ENCODE data around the gene RPS5.
"Not testable (repeated sequence)": the region's sequence is repeated elsewhere in the genome, so short reads cannot be mapped to it uniquely, and the experiment has no call there.

RPS5 gene

DNA sequence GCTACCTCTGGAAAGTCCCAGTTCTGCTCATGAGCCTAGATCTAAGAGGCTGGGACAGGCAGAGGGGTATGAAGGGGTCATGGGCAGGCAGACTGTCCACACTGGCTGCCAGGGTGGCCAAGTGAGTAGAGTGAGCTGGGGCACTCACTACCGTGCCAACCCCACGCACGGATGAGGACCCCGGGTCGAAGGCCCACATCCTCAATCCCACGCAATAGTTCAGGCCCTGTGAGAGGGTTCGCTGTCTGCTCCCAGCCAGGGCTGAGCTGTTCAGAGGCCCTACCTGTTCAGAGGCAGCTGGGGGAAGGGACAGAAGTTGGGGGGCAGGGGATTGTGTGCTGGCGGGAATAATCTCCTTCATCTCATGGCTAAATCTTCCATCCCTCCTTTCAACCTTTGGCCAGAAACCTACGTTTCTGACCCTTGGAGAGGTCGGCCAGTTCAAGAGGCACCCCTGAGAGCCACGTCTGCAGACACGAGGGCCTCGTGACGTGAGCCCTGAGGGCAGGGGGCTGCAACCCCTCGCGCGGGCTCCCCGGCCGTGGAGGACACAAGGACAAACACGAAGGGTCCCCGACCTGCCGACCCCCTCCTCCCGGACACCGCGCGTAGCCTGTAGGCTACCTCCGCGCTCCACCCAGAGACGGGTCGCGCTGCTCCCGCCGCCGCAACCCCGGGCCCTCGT is 1.0 kb upstream of the RPS5 start:
- DNase-seq, result no peak

DNA sequence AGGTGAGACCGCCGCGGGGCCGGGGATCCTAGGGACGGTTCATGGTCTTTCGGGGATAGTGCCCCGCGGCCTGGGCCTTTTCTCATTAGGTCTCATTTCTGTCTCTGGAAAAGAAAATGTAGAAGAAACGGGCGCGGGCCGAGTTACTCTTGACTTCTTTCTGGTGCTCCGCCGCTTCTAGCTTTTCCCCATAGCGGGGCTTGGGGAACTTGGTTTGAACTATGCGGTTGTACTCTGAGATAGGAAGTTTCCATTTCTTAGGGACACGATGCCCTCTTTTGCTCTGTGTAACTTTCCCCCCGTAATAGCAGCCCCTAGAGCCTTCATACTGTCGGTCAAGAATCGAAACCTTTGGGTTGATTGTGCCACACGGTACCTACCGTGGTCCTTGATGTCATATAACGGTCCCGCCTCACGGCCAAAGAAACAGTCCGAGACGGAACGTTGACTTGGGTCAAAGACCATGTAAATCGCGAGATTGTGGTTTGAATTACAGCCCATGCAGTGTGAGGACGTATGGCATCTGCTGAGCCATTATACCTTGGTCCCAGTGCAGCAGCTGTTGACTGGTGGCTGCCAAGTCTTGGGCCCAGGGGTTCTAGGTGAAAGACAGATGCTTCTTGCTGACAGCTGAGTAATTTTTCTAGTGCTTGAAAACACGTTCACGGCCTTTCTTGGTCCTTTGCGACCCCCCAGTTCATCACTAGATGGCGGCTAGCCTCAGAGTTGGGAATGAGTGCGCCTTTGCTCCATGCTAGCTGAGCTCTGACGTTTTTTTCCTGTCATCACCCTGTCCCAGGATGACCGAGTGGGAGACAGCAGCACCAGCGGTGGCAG is 487 bp downstream of the RPS5 start:
- no peak for DNase-seq

DNA sequence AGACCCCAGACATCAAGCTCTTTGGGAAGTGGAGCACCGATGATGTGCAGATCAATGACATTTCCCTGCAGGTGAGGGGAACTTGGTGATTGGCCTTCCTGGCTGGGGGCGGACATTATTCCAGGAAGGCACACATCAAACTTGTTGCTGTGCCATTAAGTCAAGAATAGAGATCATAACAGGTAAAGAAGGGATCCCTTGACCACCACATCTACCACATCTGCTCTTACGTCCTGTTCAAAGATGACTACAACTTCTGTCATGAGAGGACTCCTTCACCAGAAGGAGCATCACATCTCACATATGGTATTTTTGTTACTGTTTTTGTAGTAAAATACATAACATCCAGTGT is 1.1 kb downstream of the RPS5 start:
- no peak for DNase-seq

DNA sequence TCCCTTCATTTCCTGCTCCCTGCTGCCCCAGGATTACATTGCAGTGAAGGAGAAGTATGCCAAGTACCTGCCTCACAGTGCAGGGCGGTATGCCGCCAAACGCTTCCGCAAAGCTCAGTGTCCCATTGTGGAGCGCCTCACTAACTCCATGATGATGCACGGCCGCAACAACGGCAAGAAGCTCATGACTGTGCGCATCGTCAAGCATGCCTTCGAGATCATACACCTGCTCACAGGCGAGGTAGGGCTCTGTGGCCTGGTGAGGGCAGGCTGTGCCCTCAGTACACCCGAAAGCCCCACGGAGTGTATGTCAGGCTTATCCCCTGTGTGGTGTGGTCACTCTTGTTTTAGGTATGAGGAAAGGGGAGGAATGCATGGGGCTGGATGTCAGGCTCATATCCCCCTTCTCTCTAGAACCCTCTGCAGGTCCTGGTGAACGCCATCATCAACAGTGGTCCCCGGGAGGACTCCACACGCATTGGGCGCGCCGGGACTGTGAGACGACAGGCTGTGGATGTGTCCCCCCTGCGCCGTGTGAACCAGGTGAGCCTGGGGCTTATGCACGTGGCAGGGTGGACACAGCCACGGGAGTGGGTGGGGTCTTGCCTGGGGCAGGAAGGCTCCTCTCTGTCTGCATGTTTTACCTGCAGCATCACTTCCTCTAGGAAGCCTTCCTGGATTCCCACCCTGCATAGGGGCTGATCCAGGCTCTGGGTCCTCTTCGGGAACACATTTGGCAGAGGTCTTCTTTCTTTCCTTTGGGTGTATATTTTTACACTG is 6.1 kb downstream of the RPS5 start:
- no peak for DNase-seq

DNA sequence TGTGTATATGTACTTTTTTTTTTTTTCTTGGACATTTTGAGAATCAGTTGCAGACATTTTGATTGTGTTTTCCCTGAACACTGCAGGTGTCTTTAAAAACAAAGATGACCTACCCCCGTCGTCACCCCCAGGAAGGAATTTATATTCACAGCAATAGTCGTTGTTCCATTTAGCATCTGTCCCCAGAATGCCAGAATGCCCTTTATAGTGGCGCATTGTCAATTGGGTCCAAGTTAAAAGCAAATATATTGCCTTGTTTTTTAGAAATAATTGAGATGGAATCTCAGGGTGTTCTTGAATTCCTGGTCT is 6.6 kb downstream of the RPS5 start:
- no peak for DNase-seq

DNA sequence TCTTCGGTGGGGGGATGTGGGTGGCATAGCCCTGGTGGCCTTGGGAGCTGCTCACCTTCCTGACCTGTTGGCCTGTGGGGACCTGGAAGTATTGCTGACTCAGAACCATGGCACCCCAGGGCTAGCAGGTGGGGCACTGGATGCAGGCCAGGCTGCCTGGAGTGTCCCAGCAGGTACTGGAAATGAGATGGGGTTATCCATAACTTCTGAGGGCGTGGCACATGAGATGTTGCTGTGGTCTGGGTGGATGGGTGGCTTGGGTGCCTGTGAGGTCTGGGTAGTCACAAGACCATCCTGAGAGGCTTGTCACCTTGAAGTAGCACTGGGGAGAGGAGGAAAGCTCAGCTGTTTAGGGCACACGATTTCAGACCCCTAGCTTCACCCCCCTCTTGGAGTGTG is 7.8 kb downstream of the RPS5 start:
- DNase-seq, result no peak

DNA sequence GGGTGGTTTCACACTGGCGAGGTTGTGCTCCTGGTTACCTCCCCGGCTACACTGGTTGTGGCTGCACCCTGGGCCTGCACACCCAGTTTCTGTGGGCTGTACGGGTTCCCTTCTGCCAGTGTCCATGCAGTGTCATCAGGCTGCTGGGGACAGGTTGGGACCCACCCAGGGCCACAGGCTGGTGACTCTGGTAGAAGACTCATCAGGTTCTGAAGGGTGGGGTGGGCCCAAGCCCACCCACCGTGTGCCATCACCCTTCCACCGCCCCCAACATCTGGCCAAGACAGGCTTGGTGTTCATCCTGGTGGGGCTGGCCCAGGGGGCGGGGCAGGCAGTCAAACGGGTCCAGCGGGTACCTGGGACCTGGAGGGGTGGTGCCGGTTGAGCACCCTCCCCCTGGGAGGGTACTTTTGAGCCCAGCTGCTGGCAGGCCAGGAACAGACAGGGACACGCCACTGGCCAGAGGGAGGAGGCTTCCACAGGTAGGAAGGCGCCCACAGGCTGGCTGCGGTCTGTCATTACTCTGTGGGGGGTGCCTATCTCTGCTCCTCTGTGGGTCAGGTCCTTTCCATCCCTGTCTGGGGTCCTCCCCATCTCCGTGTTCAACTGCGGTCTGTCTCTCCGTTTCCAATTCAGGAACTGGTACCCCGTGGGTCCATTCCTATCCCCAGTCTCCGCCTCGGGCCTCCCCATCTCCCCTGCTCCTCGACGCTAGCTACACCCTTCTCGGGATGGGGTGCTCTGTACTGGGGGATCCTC is 8.3 kb downstream of the RPS5 start, which contains the start of gene RNF225:
RNF225 (plus strand) TSS at position 437 of the 759 bp plus-strand sequence. CDS start 434 bp downstream, outside the sequence.
- DNase-seq, result no peak

DNA sequence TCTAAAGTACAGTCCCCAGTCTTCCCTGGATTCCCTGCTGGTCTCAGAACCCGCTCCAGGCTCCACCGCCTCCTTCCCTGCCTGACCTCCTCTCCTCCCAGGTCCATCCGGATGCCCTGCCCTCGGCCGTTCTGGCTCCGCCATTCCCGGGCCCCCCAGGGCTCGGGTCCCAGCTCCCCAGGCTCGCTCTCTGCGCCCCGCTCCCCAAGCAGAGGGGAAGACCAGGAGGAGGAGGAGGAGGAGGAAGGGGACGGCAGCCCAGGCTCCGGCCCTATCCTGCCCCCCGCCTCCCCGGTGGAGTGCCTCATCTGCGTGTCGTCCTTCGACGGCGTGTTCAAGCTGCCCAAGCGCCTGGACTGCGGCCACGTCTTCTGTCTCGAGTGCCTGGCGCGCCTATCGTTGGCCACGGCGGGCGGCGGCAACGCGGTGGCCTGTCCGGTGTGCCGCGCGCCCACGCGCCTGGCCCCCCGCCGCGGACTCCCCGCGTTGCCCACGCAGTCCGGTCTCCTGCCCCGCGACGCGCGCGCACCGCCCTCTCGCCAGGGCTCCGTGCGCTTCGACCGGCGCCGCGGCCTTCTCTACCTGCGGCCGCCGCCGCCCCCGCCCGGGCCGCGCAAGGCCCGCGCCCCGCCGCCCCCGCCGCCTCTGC is 9.0 kb downstream of the RPS5 start:
- no peak for DNase-seq

DNA sequence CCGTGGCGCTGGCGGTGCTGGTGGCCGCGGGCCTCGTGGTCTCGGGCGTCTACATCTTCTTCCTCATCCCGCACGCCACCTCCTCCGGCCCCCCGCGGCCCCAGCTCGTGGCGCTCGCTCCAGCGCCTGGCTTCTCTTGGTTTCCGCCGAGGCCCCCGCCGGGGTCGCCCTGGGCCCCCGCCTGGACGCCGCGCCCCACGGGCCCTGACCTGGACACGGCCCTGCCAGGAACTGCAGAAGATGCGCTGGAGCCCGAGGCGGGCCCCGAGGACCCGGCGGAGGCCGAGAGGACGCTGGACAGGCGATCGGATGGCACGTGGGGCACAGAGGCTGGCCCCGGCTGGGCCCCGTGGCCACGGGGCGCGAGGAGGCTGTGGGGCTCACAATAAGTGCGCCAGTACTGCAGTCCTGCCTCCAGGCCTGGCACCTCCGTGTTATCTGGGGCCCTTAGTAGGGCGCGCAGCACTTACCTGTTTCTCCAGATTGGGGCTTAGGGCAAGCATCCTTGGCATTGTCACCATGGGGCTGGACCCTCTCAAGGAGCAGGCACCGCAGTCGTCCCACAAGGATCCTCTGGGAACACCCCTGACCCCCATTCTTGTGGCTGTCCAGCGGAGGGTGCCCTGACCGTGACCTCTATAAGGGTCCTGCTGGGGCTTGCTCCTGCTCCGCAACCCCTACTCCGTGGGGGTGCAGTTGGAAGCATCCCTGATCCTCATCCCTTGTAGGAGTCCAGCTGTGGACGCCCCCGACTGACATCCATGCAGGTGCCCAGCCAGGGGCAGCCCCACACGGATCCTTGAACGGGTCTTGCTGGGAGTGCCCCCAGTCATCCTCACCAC is 9.8 kb downstream of the RPS5 start:
- no peak for DNase-seq

DNA sequence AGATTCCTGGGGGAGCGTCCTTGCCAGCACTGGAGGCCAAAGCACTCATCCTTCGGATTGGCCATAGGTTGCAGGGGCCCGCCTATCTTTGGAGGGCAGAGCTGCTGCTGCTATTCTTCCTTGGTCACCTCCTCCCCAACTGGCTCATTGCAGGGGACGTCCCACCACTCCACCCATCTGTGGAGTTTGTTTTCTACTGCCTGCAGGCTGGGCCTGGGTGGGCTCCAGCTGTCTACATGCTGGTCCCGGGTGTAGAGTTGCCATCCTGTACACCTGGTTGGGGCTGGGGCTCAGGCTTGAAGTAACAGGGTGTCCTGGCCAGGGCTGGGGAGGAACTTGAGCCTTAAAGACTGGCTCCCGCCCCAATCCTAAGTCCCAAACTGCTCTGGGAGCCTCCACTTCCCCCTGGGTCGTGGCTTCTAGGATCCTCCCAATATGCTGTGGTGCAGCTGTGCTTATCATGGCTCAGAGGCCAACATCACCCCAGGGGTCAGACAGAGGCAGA is 10.5 kb downstream of the RPS5 start:
- no peak for DNase-seq

DNA sequence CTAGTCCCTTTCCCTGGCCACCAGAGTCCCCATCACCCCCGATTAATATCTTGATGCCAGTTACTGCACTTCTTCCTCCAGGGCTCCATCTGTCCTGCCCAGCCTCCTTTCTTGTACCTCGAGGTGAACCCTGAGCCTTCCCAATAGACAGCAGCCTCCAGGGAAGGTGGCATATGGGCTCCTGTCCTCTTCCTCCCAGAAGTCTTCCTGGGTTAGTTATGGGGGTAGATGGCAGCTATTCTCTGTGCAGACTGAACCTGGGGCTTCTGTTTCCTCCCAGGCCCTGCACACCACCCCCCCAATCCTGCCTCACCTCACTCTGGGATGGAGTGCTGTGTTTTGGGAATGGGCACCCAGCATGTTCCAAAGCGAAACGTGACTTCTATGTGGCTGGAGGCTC is 11.0 kb downstream of the RPS5 start:
- no peak for DNase-seq

DNA sequence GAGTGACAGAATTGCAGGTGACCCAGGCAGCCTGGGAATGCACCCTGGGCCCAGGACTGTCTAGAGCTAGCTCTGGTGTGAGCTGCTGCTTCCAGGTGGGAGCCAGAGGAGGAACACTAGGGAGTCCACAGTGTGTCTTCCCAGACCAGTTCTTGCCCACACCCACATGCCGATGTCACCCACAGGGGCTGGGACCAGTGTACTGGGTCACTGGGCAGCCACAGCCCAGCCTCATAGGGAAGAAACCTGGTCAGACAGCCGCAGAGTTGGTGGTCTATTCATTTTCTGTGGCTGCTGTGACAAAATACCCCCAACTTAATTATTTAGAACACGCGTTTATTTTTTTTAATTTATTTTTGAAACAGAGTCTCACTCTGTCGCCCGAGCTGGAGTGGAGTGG is 11.5 kb downstream of the RPS5 start:
- no peak for DNase-seq

DNA sequence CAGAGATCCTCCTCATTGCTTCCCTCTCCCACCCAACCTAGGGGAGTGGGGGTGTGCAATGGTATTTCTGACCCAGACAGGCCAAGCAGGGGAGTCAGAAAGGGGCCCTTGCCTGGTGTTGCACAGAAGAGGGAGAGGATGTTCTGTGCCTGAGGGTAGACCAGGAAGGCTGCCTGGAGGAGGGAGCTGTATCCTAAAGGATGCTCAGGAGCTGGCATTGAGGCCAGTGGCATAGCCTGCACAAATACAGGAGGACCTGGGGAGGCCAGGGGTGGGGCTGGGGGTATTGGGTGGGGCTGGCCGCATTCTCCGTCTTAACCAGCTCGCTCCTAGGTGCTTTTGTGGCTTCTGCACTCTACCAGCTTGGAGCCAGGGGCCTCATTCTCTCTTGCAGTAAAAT is 12.8 kb downstream of the RPS5 start:
- no peak for DNase-seq

DNA sequence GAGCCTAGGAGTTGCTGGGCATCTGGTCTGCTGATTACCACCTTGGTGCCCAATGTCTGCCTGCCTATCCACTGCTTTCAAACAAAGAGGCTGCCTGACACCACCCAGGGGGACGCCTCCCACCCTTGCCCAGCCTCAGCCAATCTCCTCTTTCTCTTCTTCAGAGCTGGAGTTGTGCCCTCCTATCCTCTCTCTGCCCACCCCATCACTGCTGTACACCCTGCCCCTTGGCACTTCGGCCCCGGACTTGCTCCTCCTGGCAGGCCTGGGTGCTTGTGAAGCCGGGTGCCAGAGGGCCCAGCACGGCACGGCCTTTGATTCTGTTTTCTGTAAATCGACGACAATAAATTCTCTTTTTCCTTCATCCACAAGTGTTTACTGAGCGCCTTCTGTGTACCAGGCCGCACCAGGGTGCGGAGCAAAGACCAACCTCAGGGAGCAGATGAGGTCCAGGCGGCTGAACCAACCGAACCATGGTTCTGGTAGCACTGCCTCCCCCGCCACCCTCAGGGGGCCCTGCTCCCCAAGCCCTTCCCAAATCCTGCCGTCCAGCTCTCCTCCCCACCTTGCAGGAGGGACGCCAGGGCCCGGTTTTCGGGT is 13.3 kb downstream of the RPS5 start:
- DNase-seq, result no peak

DNA sequence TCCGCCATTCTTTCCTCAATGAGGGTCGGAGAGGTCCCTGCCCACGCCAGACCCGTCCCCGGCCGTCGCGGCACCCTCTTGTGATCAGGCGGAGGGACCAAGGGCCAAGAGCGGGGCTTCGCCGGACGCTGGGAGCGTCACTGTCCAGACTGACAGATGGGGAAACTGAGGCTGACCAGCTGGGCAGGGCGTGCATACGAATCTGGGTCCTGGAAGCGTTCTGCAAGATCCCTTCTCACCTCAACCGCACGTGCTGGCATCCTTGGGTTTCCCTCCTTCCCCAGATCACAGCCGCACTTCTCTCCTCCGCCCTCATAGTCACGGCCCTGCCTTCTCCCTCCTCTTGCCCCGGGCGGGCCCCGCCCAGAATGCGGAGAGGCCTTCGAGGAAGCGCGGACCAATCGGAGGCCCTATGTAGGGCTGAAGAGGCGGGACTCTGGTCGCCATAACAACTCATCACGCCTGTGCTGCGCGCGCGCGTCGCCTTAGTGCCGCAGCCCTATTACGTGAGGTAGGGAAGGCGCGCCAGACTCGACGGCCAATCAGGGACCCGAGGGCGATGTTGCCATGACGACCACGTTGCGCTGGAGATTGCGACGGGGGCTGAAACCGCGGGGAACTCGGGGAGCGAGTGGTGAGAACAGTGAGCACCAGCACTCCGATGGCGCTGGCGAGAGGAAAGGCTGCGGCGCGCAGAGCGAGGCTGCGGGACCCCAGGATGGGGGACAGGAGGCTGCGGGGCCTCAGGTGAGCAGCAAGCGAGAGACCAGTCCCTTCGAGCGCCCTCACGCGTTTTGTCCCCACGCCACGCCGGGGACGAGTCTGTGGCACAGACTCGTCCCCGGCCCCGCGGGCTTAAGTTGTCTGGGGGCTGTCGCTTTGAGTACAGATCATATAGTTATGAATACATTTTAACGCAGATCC is 14.1 kb downstream of the RPS5 start:
- DNase-seq, result peak; percentile 98

DNA sequence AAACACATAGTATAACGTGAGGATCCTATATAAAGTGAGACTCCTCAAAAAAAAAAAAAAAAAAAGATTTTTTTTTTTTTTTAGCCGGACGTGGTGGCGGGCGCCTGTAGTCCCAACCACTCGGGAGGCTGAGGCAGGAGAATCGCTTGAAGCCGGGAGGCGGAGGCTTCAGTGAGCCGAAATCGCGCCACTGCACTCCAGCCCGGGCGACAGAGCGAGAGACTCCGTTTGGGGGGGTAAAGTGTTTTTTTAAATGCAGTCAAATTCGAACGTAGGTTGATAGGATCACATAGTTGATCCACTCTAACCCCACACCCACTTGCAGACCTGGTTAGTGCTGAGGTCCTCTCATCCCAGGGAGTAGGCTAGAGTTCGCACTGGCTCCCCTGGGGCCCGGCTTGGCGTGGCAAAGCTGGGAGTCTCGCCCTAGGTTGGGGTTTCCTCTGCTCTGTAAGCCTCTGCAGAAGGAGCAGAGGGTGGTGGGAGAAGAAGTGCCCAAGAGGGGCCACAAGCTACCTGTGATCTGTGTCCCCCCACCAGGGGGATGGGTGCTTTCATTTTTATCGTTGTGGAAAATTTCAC is 14.9 kb downstream of the RPS5 start:
- DNase-seq, result no peak

DNA sequence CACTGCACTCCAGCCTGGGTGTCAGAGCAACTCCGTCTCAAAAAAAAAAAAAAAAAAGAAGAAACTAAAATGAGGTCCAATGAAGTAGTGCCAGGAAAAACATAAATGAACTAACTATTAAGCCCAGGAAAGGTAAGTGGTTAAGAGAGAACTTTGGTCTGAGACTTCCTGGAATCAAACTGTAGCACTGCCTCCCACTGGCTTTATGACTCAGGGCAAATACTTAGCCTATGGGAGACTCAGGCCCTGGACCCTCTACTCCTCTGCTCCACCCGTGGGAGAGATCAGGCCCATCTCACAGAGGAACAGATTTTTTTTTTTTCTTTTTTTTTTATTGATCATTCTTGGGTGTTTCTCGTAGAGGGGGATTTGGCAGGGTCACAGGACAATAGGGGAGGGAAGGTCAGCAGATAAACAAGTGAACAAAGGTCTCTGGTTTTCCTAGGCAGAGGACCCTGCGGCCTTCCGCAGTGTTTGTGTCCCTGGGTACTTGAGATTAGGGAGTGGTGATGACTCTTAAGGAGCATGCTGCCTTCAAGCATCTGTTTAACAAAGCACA is 16.9 kb downstream of the RPS5 start:
- DNase-seq, result not testable (repeated sequence)

DNA sequence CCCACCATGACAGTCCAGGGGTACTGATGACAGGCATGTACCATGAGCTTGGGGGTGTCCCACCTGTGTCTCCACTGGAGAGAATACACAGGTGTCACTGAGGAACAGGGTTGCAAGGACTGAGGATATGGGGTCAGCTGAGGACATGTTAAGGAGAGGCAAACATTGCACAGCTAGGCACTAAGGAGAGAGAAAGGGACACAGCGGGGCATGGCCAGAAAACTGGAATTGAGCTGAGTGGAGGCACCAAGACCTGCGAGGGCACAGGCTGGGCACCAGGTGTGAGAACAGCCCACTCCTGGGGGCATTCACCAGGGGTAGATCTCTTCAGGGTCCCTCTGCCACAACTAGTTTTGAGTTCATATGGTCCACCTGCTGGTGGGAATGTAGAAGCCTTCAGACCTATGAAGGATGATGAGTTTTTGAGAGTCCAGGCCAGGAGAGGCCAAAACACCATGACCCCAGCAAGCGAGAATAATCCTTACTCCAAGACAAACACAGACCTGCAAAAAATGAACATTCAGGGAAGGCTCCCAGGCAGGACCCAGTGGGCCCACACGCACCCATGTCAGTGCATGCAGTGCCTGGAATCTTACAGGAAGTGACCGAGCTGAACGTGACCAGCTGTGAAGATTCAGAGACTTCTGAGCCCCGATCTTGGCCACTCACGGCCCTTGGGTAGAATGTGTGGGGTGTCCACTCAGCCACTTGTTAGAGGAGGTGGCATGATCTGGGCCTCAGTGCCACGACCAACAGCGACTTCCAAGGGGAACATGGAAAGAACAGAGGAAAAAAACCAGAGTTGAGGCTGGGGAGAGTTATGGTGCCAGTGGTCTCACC is 20.0 kb downstream of the RPS5 start:
- no peak for DNase-seq

Measured in NCI-H2171 (cell line).